Measurements from ENCODE around the gene EFL1.
A peak's percentile ranks its signal among the peaks of the same experiment; 100 is the strongest.

The EFL1 gene

GRCh38 chr15:82146576-82146975 is 116.0 kb downstream of the EFL1 start:
- no peak for DNase-seq

- DNase-seq, result no peak
Observed at GRCh38 chr15:82143390-82144385, 118.8 kb downstream of the EFL1 start.

DNA sequence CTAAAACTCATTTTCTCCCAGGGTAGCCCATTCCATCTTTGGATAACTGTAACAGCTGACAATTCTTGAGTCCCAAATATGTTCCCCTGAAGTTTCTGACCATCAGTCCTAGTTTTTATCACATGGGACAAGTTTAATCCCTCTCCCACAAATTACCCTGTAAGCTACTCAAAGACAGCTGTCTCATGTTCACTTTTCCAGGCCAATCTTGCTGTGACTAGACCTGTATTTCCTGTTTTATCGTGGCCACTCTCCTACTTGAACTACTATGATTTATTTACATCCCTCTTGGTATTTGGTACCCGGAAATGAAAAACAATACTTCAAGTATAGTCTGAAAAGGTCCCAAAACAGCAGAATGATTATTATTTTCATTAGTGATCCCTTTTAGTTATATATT is 121.6 kb downstream of the EFL1 start:
- DNase-seq, result no peak

DNA sequence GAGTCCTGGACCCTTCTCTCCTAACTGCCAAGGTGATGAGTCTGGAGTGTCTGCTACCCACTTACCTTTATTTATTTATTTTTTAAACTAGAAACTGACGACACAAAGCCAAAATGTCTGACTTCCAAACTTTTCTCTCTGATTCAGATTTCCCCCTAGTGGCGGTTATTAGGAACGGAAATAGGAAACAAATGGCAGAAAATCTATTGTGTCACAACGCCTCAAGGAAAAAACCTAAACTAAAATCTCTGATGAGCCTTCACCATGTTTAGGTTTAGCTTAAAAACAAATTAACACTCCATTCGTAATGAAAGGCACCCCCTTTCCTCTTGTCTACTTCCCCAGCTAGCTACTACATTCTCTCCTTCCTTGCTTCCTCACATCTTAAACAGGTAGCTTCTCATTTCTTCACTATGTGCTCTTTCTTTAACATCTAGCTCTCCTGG is 122.7 kb downstream of the EFL1 start:
- DNase-seq, result peak; percentile 35

DNA sequence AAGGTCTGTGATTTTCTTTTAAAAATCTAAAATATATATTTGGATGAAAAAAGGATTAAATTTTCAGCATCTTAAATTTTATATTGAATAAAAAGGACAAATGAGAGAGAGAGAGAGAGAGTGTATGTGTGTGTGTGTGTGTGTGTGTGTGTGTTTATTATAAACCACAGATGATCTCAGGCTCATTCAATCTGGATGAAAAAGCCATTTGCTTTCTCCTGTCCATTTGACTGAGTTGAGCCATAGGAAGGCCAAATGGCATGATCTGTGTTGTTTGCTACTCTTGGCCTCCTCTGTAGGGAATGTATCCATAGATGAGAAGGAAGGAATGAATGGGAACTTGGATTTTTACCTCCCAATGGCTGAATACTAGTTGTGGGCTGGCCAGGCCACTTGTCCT is 124.2 kb downstream of the EFL1 start:
- no peak for DNase-seq

GRCh38 chr15:82137261-82137660 is 125.3 kb downstream of the EFL1 start:
- no peak for DNase-seq

- DNase-seq, result no peak
Observed at GRCh38 chr15:82136120-82136519, 126.4 kb downstream of the EFL1 start.

DNA sequence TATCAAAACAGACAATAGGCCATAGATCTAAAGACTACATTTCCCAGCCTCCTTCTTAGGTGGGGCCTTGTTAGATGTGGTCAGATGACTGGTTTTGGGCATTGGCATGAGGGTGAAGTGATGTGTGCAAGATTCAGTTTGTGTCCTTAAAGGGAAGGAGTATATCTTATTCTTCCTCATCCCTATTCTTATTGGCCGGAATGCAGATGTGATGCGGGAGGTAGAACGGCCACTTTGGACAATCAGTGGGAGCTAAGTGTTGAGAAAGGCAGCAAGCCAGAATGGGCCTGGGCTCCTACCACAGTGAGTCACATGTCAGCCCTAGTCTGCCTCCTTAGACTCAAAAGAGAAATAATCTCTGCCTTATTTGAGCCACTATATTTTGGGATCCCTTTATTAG is 126.9 kb downstream of the EFL1 start:
- peak; percentile 82 for DNase-seq

- DNase-seq, result no peak
Observed at GRCh38 chr15:82134461-82134860, 128.1 kb downstream of the EFL1 start.

DNA sequence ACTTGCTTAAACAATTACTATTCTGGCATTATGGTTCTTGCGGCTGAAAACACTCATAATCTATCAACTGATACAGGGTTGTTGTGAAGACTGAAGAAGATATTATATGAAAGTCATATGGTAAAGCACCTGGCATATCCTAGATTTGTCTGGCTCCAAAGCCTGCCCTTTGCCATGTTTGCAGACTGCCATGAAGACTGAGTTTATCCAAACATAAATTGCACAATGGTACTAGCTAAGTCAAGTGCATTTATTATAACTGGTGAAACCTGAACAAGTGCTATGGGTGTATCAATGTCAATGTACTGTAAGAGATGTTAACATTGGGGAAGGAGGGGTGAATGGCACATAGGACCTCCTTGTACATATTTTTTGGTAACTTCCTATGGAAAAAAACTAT is 129.3 kb downstream of the EFL1 start:
- no peak for DNase-seq

DNA sequence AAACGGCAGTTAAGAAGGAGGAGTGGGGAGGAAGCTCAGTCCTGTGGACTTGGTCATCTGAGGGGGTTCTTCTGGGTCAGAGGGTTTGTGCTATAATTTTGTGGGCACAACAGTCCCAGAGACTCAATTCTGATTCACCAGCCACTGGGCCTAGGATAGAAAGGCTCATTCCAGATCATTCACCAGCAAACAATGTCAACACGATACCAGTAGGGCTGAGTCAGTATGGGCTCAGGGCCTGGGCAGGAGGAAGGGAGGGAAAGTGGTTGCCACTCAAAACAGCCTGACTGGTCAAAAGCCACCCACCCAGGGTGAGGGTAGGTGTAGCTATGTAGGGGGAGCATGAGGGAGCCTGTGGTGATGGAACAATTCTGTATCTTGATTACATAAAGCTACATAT is 129.8 kb downstream of the EFL1 start:
- DNase-seq, result peak; percentile 98

- DNase-seq, result no peak
Observed at GRCh38 chr15:82132096-82132495, 130.4 kb downstream of the EFL1 start.

GRCh38 chr15:82130248-82130647 is 132.3 kb downstream of the EFL1 start:
- no peak for DNase-seq

- peak; percentile 98 for DNase-seq
Observed at GRCh38 chr15:82129761-82130160, 132.8 kb downstream of the EFL1 start.

DNA sequence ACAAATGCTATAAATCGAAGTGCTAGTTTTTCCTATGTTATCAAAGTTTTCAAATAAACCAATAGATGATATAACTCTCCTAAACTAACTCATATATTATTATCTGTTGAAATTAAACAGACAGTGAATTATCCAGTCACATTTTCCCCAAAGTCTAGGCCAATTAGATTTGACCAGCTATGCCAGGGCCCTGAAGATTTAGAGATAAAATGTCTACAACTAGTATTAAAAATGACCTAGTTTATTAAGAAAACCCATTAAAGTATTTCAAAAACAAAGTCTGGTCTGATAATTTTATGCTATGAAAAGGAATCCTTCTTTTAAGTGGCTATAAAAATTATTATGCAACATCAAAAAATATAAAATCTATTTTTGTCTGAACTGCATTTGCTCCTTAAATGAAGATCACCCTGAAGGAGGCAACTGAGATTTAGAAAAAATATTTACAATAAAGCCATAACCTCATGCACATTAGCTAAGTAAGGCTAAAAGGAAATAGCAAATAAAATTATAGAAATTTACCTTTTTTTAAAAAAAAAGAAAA is 133.3 kb downstream of the EFL1 start:
- no peak for DNase-seq

- peak; percentile 69 for DNase-seq
Observed at GRCh38 chr15:82128401-82129148, 134.0 kb downstream of the EFL1 start.

DNA sequence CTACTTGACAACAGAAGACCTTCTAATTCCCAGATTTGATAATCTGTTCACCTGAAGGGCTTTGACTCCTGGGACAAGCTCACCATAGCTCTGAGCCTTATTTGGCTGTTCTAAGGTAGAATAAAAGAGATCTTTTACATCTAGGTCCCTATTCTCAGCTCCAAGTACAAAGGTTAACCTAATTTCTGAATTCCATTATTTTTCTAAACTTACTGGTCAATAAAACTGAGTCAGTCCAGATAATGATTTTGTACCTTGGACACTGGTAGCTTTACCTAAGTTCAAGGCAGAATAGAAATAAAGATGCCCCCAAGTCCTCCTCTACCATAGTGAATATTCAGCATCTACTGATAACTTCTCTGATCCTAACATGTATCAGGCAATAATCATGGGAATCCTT is 135.0 kb downstream of the EFL1 start:
- no peak for DNase-seq

- peak; percentile 57 for DNase-seq
Observed at GRCh38 chr15:82126346-82126745, 136.2 kb downstream of the EFL1 start.

DNA sequence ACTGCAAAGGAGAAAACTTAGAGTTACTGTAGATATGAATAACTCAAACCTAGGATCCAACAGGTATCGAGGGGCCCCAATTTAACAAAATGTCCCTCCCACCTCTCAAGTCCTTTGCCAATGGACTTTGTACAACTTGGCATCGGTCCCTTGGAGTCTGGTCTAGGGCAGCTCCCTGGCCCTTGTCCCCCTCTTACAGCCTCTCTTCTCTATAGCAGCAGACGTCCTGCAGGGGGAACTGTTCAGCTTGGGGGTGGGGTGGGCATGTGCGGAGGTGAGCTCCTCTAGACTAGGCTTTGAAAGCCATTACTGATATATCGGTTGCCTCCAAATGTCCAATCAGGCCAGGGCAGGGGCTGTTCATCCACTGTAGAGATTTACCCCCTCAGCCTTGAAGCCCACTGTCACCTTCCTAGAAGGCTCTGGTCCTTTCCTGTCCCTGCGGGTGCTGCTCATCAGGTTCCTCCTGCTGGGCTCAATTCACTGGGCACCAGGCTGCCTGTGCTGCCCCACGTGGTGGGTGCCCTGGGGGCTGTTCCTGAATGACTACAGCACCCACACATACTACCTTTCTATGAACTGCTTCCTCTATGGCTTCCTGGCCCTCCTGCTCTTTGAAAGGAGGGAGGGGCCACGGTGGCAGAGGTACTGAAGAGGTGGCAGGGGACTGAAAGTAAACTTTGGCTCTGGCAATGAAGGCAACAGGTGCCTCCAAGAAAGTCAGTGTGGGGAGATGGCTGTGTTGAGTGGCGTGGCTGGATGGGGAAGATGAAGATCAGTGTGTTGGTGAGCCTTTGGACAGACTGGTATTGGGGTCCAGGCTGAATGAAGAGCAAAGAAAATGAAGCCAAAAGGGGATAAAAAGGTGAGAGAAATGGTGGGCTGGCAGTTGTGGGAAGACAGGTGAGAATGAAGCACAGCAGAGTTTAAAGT is 137.9 kb downstream of the EFL1 start:
- no peak for DNase-seq

DNA sequence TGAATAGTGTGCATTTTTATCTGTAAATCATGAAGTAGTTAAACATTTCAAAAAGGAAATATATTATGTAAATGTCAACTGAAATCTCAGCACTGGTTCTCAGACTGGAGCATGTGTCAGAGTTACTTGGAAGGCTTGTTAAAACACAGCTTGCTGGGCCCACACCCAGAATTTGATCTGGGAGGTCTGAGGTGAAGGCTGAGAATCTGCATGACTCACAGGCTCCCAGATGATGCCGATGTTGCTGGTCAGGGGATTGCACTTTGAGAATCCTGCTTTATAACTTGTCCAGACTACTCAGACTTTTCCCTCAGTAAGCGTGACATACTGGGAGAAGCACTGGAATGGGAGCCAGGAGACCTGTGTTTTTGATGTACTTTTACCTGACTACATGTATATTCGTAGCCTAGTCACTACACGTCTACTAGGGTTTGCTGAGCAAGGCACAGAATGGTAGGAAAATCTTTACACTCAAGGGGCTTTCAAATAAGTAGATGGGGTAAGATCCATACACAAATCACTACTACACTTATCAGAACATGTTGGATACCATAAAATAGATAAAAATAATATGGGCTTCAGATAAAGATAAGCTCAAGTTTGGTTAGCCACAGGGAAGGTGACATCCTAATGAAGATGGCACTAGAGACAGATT is 139.7 kb downstream of the EFL1 start:
- DNase-seq, result peak; percentile 98

DNA sequence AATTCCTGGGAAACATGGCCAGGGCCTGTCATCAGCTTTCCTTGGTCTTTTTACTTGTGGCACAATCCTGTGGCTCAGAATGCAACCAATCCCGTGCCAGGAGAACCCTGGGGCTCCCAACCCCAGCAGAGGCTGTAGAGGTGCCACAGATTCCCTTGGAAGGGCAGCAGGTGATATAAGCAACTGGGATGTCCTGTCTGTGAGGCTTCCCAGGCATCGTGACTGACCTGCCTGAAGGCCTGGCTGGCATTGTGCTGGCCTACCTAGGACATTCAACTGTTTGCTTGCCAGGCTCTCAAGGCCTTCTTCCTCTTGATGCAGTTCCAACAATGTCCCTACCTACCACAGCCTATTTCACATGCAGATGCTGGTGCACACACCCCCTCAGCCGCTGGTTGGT is 144.5 kb downstream of the EFL1 start:
- DNase-seq, result no peak

GRCh38 chr15:82117296-82117695 is 145.2 kb downstream of the EFL1 start:
- DNase-seq, result no peak

Data from NCI-H226 (cell line).